NCI-H2196 treated with DMSO at 0.1 percent for 48 hours (cell line): ENCODE data around the gene NT5C1A.

Source experiments
- DNase-seq: peaks from one replicate; lab custom pipeline; 2025; ENCODE audit not compliant: unreplicated experiment; lab: John Stamatoyannopoulos, UW

The NT5C1A gene

DNA sequence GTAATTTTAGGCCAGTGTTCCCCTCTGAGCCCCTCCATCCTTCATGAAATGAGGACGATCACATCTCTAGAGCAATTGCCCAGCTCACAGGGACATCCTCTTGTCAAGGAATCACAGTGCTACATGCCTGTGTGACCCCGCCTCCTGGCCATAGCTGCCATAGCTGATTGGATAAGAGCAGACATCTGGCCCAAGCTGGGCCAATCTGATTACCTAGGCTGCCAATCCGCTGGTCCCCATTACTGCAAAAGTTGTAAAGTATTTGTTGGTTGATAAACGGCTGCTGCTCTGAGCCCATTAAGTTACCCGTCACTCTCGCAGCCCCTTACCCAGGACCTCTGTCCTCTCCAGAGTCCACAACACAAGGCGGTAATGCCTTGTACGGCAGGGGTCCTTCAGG lies 8.3 kb downstream of the NT5C1A start:
- DNase-seq: no peak

DNA sequence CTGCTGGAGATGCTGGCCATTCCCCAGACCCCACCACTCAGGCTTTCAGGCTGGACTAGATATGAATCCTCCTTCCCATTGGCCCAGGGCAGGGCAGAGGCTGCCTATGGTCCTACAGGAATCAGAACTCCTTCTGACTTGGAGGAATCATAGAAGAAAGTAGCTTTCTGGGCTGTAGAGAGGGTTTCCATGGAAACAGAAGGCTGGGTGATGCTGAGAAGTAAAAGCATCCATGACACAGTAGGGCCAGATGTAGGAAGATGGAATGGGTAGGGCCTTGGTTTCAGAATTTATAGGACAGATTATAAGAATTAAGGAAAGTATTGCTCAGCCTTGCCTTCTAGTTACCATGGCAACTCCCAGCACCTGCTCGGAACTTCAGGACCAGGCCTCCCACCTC lies 9.0 kb downstream of the NT5C1A start:
- no peak for DNase-seq

DNA sequence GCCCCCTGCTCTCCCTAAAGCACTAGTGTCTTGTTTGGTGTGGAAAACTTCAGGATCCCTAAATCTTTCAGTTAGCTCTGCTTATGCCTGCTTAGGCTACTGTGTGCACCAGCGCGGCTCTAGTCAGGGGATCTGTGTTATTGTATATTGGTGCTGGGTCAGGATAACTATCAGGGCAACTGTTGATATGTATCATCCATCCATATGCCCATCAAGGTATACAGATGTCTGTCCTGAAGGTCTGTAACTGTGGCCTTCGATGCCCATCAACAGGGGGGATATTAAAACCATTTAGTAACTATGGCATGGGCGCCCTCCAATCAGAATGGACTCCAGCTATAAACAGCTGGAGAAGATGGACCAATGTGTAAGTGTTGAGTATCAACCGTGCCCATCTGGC lies 12.4 kb downstream of the NT5C1A start:
- DNase-seq: no peak

DNA sequence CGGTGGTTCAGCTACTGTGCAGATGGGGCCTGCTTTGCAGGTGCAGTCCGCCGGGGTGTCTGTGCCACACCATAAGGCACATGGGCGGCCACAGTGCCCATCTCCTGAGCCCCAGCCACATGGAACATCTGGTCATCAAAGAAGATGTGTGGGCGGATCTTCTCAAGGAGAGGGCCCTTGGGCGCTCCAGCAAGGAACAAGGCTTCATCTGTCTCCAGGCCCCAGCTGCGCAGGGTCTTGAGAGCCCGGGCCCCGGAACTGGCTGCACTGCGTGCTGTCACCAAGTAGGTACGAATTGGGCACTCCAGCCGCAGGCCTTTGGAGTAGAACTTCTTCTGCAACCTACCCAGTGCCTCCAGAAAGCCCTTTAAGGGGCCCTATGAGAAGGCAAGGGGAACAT lies 12.8 kb downstream of the NT5C1A start:
- DNase-seq: no peak

DNA sequence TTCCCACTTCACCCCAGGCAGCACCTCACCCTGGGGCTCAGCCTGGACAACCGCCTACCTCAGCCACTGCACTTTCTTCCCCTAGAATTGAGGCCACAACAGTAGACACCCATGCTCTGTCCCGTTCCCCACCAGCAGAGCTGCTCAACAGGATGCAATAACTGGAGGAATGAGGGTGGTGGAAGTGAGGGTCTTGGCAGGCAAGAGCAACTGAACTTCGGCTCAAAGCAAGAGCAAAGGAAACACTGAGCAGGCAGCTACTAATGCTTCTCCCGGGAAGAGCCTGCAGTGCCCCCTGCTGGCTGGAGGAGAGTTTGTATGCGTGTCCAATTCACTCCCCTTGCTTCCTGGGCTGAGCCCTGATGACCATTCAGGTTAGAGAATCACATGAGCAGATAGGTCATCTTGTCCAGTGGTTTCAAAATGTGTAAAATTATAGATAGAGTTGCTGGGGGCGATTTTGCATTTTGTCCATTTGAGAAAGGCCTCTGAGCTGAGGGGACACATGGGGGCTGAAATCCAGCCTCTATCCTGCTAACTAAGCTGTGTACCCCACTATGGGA lies 13.9 kb downstream of the NT5C1A start:
- no peak for DNase-seq

DNA sequence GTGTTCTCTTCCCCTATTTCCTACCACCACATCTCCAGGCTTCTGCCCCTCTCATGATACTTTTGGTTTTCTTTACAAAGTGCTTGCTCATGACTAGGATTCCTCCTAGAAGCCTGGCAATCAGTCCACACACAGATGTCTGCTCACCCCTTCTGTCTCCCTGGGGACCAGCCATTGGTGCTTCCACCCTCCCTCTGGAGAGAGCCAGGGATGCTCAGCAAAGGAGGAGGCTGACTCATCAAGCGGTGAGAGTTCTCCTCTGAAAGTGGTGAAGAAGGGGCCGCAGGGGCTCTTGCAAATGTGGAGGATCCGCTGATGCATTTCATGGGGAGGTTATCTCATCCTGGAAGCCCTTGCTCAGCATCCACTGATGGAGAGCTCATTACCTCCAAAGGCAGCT lies 14.5 kb downstream of the NT5C1A start:
- no peak for DNase-seq

DNA sequence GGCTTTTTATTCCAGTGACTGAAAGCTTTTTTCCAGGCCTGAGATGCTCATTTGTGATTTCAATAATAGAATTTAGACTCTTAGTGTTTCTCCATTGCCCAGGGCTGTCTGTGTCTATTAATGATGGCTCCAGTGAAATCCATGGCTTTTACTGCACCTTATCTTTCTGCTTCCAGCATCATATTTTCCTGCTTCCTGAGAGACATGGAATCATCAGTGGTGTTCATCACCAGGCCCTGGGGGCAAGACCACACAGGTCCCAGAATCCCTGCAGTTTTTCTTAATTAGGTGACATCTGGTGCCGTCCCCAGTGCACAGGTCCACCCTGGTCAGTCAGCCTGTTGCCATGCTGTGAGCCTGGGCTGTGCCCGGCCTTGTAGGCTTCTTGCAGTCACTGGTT lies 15.5 kb downstream of the NT5C1A start:
- no peak for DNase-seq

DNA sequence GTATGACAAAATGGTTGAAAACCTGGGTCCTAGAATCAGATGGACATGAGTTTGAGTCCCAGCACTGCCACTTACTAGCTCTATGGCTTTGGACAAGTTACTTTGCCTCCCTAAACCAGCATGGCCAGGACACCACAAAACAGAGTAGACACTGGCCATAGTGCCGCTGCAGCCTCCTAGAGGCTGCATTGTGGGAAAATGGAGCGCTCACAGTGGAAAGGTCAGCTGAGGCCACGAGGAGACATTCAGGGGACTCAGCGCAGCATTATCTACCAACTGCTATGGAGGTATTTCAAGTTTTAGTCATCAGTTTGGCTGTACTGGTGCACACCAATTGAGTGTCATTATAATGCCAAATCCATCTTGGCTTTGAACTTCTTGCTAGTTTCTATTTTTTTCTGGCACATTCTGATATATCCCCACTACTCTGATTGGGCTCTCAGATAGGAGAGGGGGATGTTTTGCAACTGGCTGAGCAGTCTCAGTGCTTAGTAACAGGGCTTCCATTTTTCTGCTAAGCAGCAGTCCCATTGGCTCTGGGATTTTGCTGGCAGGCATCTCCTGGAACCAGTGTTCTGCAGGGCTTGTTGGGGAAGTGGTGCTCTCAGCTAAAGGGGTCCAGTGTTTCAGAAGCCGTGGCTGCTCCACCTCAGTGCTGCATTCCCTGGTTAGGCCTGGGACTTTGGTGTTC lies 16.2 kb downstream of the NT5C1A start:
- DNase-seq: no peak

DNA sequence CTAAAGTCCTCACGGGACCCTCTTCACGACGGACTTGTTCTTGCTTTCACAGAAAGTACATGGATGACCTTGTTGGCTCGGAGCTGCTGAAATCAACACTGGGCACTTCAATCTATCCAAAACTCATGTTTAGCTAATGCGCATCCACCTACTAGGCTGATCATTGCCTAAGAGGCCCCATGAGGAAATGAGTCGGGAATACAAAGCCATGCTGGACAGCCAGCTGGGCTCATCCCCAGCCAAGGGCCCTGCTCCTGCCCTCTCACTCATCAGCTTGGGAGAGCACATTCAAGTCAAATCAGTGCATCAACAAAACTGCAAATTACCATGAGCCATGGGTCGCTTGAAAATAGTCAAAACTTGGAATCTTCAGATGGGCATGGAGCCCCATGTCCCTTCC lies 17.6 kb downstream of the NT5C1A start:
- no peak for DNase-seq

DNA sequence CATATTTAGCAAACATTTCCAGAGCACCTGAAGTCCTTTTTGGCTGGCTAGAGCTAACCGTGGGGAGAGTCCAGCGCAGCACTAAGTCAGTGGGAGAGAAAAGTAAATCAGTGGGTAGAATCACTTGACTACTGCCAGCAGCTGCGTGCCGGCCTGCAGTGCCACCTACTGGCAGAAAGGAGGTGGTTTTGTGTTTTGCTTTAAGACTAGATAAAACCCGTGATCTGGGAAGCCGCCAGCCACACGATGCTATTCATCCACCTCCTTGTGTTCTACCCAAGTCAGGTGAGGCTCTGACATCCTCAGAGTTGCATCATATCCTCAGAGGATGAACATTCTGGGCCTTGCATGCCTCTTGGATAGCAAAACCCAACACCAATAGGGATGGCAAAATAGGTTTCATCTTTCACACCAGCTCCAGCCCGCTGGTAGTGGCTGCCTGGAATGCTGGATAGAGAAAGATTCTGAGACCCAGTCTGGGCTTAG lies 18.3 kb downstream of the NT5C1A start:
- peak; percentile 67 for DNase-seq

DNA sequence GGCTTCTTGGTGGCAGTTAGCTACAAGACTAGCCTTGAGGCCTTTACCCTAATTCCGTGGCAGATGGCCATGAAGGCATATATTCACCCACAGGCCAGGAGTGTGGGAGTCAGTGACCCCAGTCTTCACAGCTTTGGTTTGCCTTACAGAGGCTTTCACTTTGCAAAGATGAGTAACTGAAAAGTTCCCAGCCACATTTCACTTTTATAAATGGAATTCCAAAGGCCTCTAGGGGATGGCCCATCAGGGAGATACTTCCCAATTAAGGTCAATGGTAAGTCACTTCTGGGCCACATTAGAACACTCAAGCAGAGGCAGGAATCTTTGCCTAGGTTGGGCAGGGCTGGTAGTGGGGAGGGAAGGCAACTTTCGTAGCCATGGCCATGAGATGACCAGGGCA lies 19.4 kb downstream of the NT5C1A start:
- no peak for DNase-seq

DNA sequence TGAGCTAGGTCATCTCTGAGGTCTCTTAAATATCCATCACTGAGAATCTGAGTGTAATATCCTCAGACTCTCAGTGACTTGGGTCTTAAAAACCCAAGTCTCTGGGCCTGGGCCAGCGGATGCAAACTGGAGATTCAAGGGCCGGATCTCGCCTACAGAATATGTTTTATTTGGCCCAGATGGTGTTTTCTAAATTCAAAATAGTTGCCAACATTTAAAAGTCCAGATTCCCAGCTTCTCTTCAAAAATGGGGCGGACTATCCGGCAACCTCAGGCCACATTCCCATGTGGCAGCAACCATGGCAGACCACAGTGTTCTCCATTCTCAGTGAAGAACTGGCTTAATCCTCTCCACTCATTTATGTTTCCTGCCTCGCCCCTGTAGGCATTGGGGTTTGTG lies 19.8 kb downstream of the NT5C1A start:
- DNase-seq: no peak

DNA sequence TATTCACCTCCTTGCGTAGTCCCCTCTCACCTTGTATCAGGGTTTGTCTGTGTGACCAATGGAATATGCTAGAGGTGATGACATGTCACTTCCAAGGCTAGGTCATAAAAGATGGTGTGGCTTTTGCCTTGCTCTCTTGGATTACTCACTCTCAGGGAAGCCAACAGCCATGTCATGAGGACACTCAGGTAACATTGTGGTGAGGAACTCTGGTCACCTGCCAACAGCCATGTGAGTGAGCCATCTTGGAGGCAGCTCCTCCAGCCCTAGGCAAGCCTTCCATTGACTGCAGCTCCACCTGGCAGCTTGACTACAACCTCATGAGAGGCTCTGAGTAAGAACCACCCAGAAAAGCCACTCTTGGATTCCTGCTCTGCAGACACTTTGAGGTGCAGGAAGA lies 21.5 kb downstream of the NT5C1A start:
- no peak for DNase-seq

DNA sequence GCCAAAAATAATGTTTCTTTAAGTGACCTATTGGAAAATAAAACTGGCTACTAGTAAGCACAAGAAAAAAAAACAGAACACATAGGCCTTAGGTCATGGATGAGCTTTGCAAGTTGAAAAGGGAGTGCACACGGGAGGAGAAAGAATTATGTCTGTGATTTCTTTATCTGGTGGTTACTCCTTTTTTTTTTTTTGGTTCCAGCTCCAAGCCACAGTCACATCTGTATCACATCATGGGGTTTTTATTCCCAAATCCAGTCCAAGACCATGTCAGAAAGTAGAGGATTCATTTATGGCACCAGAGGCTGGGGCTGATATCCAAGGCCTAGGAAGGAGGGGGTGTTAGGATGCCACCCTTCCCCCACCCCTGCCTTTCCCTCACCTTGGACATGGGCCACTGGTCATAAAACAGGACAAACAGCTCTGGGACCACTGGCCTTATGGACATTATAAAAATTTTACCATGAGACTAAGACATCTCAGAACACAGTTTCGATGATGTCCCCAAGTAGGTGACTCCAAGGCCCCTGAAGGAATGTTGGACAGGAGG lies 22.2 kb downstream of the NT5C1A start:
- no peak for DNase-seq

DNA sequence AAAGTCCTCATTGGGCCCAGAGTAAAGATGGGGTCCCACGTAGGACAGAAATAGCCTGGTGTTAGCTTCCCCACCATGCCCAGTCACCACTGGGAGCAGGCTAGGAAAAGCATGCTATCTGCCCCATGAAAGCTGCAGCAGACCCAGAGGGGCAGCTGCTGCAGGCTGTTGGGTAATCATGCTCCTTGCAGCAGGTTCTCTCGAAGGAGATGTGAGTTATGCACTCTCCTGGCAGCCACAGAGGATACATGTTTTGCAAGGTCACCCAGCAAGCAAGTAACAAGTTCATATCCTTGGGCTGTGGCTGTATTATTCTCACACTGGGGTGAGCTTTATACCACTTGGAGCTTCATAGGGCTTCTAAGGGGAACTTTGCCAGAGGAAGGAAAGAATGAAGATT lies 23.4 kb downstream of the NT5C1A start:
- DNase-seq: no peak

DNA sequence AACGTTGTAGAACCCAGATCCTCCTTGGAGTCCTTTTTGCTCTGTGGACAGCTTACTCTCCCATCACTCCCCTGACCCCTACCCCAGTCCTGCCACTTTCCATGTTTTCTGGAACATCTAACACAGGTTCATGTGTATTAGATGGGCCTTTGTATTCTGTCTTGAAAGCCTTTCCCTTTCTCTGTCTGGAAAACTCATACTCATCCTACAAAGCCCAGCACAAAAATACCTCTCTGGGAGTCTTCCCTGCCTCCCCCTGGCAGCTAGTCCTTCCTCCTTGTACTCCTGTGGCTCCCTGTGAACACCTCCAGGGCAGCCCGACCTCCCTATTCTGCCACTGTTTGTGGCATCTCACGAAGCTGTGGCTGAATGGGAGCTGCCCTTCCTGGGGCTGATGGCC lies 24.7 kb downstream of the NT5C1A start:
- no peak for DNase-seq

DNA sequence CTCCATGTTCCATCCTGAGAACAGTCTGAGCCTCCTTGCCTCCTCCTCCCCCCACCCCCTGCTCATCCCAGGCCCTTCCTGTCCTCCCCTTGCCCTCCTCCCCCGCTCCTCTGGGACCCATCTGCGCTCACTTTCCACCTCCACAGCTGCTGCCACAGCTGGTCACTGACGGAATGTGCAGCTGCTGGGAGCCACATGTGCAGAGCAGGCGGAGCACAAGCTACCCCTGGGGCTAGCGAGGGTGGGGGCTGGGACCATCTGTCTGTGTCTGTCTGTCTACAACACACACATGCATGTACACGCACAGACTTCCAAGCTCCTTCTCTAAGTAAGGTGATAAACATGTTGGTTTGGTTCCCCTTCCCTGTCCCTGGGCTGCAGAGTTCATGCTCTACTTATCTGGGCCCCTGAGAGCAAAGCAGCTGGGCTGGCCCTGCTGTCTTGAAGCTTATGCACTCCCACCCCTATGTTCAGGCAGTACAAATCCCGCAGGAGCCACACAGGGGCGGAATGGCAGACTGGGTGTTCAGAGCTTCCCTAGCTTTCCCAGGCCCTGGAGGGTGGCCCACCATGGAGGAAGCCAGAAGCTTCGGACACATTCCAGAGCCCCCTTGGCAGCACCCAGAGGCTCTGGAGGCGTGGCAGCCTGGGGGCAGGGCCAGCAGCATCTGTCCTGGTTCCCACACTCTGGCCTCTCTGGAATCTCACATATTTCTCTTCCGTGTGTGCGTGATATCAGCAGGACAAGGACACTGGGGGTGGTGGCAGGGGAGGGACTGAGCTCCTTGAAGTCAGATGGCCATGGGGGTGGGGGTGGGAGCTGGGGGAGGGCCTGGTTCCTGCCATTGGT lies 25.4 kb downstream of the NT5C1A start:
- no peak for DNase-seq

DNA sequence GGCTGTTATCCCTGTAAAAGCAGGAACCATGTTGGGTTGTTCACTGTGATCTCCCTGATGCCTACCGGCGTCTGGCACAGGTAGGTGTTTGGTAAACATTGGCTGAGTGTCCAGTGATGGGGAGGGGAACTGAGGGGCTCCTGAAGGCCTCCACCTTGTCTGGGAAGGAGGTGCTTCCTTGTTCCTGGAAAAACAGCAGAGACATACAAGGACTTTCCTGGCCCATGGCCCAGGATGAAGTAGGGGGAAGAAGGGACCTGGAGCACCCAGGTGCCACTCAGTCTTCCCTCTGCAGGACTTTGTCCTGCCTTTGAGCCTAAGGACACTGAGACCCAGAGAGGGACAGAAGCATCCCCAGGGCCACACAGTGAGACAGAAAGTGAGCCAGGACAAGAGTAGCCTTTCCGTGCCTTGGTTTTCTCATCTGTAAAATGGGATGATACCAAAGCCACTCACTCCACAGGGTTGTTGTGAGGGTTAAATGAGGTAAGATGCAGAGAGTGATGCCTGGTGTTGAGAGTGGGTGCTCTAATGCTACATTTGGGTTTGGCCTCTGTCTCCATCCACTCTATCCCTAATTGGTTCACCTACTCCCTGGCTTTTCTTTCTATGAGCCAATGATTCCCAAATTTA lies 26.4 kb downstream of the NT5C1A start:
- DNase-seq: no peak

DNA sequence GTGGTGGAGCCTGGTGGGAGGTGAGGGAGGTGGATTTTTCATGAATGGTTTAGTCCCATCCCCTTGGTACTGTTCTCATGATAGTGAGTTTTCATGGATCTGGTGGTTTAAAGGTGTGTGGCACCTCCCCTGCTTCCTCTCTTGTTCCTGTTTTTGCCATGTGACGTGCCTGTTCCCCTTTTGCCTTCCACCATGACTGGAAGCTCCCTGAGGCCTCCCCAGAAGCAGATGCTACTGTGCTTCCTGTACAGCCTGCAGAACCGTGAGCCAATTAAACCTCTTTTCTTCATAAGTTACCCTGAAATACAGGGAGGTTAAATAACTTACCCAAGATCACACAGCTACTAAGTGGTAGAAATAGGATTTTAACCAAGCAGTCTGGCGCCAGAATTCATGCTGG lies 28.2 kb downstream of the NT5C1A start:
- no peak for DNase-seq

DNA sequence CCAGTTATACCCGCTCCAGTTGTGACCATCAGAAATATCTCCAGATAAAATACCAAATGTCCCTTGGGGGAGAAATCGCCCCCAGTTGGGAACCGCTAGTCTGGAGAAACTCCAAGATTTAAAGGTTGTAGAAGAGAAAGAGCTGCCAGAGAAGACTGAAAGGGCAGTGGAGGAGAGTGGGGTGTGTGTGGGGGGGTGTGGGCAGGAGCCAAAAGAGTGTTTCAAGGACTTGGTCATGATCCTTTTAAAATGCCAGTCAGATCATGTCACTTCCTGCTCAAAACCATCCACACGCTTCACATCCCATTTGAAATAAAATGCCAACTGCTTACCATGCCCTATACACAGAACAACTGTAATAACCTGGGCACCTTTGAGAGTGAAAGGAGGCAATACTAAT lies 29.1 kb downstream of the NT5C1A start:
- DNase-seq: no peak

DNA sequence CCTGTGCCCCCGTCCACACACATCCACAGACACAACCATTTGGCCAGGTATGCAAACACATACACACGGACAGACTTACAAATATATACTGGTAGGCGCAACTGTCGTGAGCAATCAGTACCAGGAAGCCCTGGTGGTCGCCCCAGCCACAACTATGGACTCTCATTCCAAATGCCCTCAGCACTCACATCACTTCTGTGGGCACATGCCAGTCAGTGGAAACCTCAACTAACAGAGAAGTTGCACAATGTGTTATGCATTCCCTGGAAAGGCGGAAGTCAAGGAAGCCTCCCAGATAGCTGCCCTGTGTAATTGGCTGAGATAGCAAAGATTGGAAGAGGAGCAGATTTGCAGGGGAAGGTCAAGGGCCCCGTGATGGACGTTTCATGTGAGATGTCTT lies 31.0 kb downstream of the NT5C1A start:
- no peak for DNase-seq
